GM21526 (cell line): Measurements from ENCODE around the gene ZDHHC24.
A peak's percentile ranks its signal among the peaks of the same experiment; 100 is the strongest.

Source experiments
- ATAC-seq: cut with Tn5 transposase; IDR thresholded peaks from one replicate; pipeline ENCODE4 v1.9.1; 2021; ENCODE audit warnings: moderate library complexity; ENCODE audit not compliant: unreplicated experiment, low FRiP score

ZDHHC24 gene

GRCh38 chr11:66505276-66505816, 40.5 kb downstream of the ZDHHC24 start:
- no peak for ATAC-seq

- ATAC-seq = no peak
Observed at GRCh38 chr11:66498506-66498905, 47.3 kb downstream of the ZDHHC24 start.

DNA sequence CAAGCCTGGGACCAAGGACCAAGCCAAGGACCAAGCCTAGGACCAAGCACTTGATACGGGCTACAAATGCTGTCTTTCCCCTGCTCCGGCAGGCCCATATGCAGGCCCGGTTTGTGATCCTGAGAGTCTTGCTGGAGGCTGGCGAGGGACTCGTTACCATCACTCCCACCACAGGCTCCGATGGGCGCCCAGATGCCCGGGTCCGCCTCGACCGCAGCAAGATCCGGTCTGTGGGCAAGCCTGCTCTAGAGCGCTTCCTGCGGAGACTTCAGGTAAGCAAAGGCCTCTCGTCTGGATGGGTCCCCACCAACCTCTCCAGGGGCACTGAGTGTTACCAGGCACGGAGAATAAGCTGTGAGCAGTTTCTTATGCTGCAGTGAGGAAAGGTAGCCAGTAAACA, 48.6 kb downstream of the ZDHHC24 start:
- no peak for ATAC-seq

- no peak for ATAC-seq
Observed at GRCh38 chr11:66495401-66495854, 50.4 kb downstream of the ZDHHC24 start.

DNA sequence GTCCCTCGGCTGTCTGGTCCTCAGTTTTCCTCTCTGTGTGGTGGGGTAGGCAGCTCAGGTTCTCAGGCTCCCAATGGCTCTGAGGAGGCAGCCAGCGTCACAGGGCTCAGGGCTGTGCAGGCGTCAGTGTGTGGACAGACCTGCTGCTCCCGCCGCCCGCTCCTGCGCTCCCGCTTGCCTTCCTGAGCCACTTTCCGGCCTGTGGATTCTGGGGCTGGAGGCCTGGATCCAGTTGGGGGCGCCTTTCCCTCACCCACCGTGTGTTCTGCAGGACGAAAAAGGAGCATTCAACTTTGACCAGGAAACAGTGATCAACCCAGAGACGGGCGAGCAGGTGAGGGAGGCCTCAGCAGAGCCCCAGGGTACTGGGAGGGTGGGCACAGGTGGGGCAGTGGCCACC, 50.9 kb downstream of the ZDHHC24 start:
- no peak for ATAC-seq

- ATAC-seq = no peak
Observed at GRCh38 chr11:66494458-66494857, 51.4 kb downstream of the ZDHHC24 start.

DNA sequence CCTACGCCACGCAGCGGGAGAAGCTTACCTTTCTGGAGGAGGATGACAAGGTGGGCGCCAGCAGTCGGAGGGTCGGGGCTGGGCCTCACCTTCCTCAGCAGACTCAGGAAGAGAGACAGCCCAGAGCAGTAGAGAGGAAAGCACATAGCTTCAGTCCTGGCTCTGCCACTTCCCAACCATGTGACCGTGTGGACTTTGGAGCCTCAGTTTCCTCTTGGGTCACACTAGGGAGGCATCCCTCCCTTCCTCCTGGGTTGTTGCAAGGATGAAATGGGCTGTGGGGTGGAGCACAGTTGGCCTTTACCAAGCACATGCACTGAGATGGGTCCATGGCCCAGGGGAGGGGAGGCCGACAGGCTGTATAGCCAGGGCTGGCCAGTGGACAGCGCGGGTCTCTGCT, 52.7 kb downstream of the ZDHHC24 start:
- ATAC-seq = no peak

- ATAC-seq = no peak
Observed at GRCh38 chr11:66492161-66492865, 53.5 kb downstream of the ZDHHC24 start.

GRCh38 chr11:66491315-66491935, 54.4 kb downstream of the ZDHHC24 start:
- ATAC-seq = no peak

GRCh38 chr11:66489636-66490035, 56.2 kb downstream of the ZDHHC24 start:
- no peak for ATAC-seq

- no peak for ATAC-seq
Observed at GRCh38 chr11:66488957-66489356, 56.9 kb downstream of the ZDHHC24 start.

- no peak for ATAC-seq
Observed at GRCh38 chr11:66484806-66485380, 61.0 kb downstream of the ZDHHC24 start.

- peak; percentile 69 for ATAC-seq
Observed at GRCh38 chr11:66480117-66480938, 65.5 kb downstream of the ZDHHC24 start, which contains the start of gene DPP3. DPP3 (plus strand) TSS chr11:66480434; CDS start chr11:66482201, 1,767 bp downstream.

GRCh38 chr11:66479394-66480116, 66.3 kb downstream of the ZDHHC24 start:
- ATAC-seq = no peak

DNA sequence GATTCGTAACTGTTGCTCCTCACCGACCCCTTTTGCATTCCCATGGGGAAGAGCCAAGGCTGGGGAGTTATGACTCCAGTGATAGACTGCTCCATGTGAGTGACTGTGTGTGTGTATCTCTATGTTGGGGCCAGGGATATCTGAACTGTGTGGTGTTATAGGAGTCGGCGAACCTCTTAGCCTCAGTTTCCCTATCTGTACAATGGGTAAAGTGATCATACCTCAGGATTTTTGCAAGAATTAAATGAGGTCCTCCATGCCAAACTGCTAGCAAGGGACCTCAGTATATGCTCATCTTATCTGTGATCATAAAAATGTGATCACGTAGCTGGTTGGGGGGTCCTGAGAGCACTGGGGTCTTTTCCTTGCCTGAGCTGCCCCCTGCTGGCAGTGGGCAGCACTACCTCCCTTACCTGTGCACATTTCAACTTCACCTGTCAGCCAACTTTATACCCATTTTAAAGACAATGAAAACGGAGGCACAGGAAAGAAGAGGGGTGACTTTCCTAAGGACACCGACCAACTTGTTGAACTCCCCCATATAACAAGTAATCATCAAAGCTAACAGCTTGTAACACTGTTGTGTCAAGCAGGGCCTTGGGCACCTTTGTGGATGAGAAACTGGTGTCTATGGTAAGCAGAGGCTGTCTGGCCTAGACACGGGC, 67.0 kb downstream of the ZDHHC24 start:
- ATAC-seq = no peak

GRCh38 chr11:66477263-66478201, 68.3 kb downstream of the ZDHHC24 start:
- no peak for ATAC-seq

GRCh38 chr11:66476841-66477251, 69.0 kb downstream of the ZDHHC24 start:
- no peak for ATAC-seq

DNA sequence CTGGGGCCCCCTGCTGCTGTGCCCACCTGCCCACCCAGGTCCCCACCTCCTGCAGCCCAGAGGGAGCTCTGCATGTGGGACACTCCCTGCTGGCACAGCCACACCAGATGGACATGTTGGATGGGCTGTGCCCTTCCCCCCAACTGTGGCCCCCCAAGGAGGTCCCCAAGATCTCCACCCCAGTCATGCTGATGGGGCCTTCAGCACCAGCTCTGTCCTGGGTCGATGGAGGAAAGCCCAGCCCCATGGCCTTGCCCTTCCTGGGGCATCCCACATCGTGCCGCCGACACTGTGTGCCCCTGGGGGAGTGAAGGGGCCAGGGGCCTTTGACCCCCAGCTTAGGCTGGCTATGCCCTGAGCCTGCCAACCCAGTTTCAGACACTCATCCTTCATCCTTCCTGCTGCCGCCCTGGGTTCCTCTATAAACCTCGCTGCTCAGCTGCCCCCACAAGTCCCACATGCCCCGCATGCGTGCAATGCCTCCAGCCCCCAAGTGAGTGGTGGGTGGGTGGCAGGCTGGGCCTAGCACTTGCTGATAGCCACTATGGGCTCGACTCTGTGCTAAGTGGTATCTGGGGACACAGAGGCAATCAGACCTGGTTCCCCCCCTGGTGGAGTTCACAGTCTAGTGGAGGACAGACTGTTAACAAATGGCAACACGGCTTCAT, 69.5 kb downstream of the ZDHHC24 start:
- ATAC-seq = no peak
